AG09309 (cell line): ENCODE data around the gene DGKQ.

Experiments used
- DNase-seq: peaks from one replicate; pipeline ENCODE4 v3.0.0-alpha.2; 2010; ENCODE audit warnings: low read depth
- H3K4me3 ChIP-seq: 2 replicates; pipeline ENCODE4 v1.5.1; 2011; ENCODE audit warnings: mild to moderate bottlenecking, low read depth, low read length, moderate library complexity; ENCODE audit not compliant: control insufficient read depth
- CTCF ChIP-seq: IDR thresholded peaks from 2 replicates; pipeline ENCODE4 v1.5.1; 2011; ENCODE audit warnings: mild to moderate bottlenecking, low read depth, low read length, inconsistent platforms; ENCODE audit not compliant: insufficient read depth, control insufficient read depth; ENCODE audit errors: missing control alignments

DGKQ gene

GRCh38 chr4:1018147-1019020, 45.0 kb upstream of the DGKQ start:
- DNase-seq: no peak
- no peak for TF ChIP-seq CTCF
- H3K4me3 ChIP-seq: no peak overlapping the region

GRCh38 chr4:1017706-1018105, 44.3 kb upstream of the DGKQ start:
- DNase-seq: no peak
- no peak for TF ChIP-seq CTCF
- no peak overlapping the region for H3K4me3 ChIP-seq

- DNase-seq: no peak
- H3K4me3 ChIP-seq: no peak overlapping the region
- TF ChIP-seq CTCF: no peak
These were observed 43.8 kb upstream of the DGKQ start for GRCh38 chr4:1017211-1017610.

DNA sequence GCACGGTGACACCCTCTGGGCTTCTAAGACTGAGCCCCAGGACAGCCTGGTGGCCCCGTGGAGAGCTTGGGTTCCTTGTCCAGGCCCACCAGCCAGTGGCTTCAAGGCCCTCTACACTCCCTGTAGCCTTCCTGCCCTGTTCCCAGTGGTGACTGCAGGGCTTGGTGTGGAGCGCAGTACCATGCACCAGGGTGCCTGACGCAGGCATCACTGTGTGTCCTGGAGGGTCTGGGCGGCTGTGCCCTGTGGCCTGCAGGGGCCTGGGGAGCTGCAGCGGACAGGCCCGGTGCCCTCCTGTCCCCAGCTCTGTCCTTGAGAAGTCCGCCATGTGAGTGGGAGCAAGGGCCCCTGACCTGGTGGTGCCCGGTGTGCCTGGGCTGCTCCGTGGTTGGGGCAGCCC, 42.4 kb upstream of the DGKQ start:
- TF ChIP-seq CTCF: no peak
- DNase-seq: no peak
- no peak overlapping the region for H3K4me3 ChIP-seq

DNA sequence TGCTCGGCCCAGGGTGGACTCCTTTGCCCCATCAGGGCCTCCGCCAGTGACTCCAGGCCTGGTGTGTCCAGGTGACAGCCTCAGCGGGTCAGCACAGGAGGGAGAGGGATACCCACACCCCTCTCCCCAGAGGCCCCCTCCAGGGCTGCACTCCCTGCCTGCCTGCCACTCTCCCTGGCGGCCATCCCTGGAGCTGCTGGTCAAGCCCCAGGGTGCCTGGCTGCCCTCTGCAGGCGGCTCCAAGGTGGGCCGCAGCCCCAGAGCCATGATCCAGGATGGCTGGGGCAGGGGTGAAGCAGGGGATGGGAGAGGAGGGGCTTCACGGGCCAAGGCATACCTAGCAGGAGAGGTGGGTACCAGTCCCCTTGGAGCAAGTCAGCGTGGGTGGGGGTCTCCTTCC, 41.8 kb upstream of the DGKQ start:
- no peak for DNase-seq
- H3K4me3 ChIP-seq: no peak overlapping the region
- TF ChIP-seq CTCF: no peak

DNA sequence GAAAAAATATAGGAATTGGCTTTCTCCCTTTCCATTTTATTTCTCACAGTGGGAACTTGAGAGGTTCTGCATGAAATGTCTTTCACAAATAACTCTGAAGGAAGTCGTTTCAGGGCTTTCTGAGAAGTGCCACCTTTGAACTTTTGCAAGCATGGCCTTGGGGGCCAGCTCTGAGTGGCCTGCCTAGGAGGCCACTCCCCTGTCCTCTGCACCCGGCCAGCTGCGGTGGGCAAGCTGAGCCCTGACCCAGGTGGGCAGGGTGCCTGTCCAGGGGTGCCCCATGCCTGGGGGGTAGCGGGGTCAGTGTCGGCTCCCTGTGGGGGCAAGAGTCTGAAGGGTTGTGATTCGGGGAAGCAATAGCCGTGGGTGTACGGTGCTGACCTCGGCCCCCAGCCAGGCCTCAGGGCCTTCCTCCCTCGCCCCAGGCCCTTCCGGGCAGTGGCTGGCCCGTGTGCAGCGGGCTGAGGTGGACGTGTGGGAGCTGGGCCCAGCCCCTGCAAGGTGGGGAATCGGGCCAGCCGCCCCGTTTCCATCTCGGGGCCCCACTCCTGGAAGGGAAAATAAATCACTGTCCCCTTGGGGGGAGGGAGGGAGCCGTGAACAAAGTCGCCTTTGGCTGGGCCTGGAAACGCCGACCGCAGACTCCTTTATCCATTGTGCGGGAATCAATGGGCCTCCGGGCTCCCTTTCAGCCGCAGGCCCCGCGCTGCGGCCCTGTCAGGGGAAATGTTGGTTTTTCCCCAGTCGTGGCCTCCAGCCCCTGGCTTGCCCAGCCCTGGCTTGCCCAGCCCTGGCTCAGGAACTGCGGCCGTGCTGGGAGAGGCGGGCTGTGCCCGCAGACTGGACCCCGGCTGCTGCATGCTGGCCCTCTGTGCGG, 41.2 kb upstream of the DGKQ start:
- no peak for TF ChIP-seq CTCF
- no peak for DNase-seq

More for the DNA sequence above, 41.2 kb upstream of the DGKQ start:
- H3K4me3 ChIP-seq: no peak overlapping the region
